Measurements from ENCODE around the gene PTN. TPM values are rescaled to one million over a fixed set of nuclear protein-coding genes. Genes with fewer than 3 reads are reported as not detected.

Gene PTN
- polyA plus RNA-seq, 1 experiment = 33.5 TPM

- CTCF ChIA-PET = interaction anchor here (0.7 to 1.2 kb wide), 2 partner anchors 9 to 25 kb away, joined by 3 read pairs; no protein-coding TSS in a partner anchor
These were observed 11.4 kb upstream of the PTN start for GRCh38 chr7:137354961-137355360.

GRCh38 chr7:137354396-137354795, 10.9 kb upstream of the PTN start:
- CTCF ChIA-PET = interaction anchor here (0.7 to 1.2 kb wide), 2 partner anchors 10 to 25 kb away, joined by 3 read pairs; no protein-coding TSS in a partner anchor
- Histone ChIP-seq H3K27me3 (ENCODE audit: control insufficient read depth, insufficient read depth, low read length) (no peaks in the 10 kb centered on the region), H3K36me3 (ENCODE audit: control insufficient read depth, insufficient read depth, low read length) (no peaks in the 10 kb centered on the region), H3K4me3 (ENCODE audit: low read depth, low read length) (no peak overlapping the region)
- TF ChIP-seq, protein P1, sequence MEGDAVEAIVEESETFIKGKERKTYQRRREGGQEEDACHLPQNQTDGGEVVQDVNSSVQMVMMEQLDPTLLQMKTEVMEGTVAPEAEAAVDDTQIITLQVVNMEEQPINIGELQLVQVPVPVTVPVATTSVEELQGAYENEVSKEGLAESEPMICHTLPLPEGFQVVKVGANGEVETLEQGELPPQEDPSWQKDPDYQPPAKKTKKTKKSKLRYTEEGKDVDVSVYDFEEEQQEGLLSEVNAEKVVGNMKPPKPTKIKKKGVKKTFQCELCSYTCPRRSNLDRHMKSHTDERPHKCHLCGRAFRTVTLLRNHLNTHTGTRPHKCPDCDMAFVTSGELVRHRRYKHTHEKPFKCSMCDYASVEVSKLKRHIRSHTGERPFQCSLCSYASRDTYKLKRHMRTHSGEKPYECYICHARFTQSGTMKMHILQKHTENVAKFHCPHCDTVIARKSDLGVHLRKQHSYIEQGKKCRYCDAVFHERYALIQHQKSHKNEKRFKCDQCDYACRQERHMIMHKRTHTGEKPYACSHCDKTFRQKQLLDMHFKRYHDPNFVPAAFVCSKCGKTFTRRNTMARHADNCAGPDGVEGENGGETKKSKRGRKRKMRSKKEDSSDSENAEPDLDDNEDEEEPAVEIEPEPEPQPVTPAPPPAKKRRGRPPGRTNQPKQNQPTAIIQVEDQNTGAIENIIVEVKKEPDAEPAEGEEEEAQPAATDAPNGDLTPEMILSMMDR (IDR thresholded peaks at IDR 0.05; ENCODE audit: insufficient read depth, low read depth, low read length) = no peak
- POLR2A ChIA-PET = no interaction called here
- no peak for DNase-seq (ENCODE audit: low read depth)

More at GRCh38 chr7:137354961-137355360, 11.4 kb upstream of the PTN start:
- DNase-seq (ENCODE audit: low read depth) = no peak
- no peak overlapping the region for H3K4me3 ChIP-seq (ENCODE audit: low read depth, low read length)
- no peaks in the 10 kb centered on the region for H3K36me3 ChIP-seq (ENCODE audit: control insufficient read depth, insufficient read depth, low read length)
- H3K27me3 ChIP-seq (ENCODE audit: control insufficient read depth, insufficient read depth, low read length) = no peaks in the 10 kb centered on the region
- POLR2A ChIA-PET = no interaction called here
- TF ChIP-seq, protein P1 (IDR thresholded peaks at IDR 0.05; ENCODE audit: insufficient read depth, low read depth, low read length) = no peak

DNA sequence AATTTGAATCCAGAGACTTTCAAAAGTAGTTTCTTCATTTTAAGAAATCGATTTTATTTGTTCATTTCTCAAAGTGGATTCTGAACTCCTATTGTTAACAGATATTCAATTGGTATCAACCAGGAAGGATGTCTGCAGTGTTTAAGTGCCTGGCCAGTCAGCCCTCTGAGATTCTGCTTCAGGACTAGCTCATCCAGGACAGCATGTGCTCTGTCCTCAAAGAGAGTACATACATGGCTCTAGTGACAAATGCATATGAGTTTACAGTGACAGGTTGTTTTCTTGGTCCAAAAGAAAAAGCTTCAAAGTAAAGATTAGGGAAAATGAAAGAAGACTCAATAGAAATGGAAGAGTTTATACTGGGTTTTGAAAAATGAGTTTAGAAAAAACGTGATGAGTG, 8.4 kb upstream of the PTN start:
- no peak for DNase-seq (ENCODE audit: low read depth)
- Histone ChIP-seq H3K27me3 (ENCODE audit: control insufficient read depth, insufficient read depth, low read length) (no peaks in the 10 kb centered on the region), H3K4me3 (ENCODE audit: low read depth, low read length) (no peak overlapping the region), H3K36me3 (ENCODE audit: control insufficient read depth, insufficient read depth, low read length) (no peaks in the 10 kb centered on the region)
- TF ChIP-seq, protein P1 (IDR thresholded peaks at IDR 0.05; ENCODE audit: insufficient read depth, low read depth, low read length) = no peak
- POLR2A ChIA-PET = no interaction called here
- CTCF ChIA-PET = no interaction called here

DNA sequence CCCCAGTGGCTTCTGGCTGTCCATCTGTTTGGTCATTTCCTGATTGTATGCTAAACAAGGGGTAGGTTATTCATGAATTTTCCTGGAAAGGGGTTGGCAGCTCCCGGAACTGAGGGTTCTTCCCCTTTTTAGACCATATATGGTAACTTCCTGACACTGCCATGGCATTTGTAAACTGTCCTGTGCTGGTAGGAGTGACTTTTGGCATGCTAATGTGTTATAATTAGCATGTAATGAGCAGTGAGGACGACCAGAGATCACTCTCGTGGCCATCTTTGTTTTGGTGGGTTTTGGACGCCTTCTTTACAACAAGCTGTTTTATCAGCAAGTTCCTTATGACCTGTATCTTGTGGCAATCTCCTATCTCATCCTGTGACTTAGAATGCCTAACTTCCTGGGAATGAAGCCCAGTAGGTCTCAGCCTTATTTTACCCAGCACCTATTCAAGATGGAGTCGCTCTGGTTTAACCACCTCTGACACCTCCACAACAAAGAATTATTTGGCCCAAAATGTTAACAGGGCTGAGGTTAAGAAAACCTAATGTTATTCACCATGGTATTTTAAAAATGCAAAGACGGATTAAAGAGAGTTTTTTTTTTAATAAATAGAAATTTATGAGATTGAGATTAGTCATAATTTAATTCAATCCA, 2.4 kb upstream of the PTN start:
- Histone ChIP-seq H3K4me3 (ENCODE audit: low read depth, low read length) (no peak overlapping the region), H3K36me3 (ENCODE audit: control insufficient read depth, insufficient read depth, low read length) (no peaks in the 10 kb centered on the region), H3K27me3 (ENCODE audit: control insufficient read depth, insufficient read depth, low read length) (no peaks in the 10 kb centered on the region)
- TF ChIP-seq, protein P1 (IDR thresholded peaks at IDR 0.05; ENCODE audit: insufficient read depth, low read depth, low read length) = no peak
- ChIA-PET CTCF (interaction anchor here (0.7 kb wide), 1 partner anchor 34 kb away, joined by 3 read pairs; no protein-coding TSS in a partner anchor), POLR2A (no interaction called here)
- no peak for DNase-seq (ENCODE audit: low read depth)

DNA sequence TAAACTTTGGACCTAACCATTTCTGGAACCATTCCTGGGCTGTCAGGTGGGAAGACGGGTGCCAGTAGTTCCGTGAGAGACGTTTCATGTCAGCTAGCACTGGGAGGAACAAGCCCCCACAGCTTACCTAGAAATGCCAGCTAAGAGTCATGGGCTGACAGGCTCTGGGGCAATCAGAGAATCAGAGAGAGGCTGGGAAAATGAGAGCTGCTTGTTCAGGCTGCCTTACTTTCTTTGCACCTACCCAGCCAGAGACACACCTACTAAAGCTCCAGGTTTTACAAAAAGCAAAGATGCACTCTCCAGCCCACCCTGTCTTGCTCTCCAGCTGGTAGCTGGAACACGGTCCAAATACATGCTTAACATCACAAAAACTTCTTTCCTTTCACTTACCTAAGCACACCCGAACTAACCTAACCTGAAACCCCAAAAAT, 688 bp downstream of the PTN start:
- ChIA-PET CTCF (interaction anchor here (1.4 kb wide), 1 partner anchor 100 kb away, joined by 3 read pairs; no protein-coding TSS in a partner anchor), POLR2A (no interaction called here)
- DNase-seq (ENCODE audit: low read depth) = no peak
- peak overlapping the region; percentile 45 for H3K4me3 ChIP-seq (ENCODE audit: low read depth, low read length)
- TF ChIP-seq, protein P1 (IDR thresholded peaks at IDR 0.05; ENCODE audit: insufficient read depth, low read depth, low read length) = no peak
- H3K27me3 ChIP-seq (ENCODE audit: control insufficient read depth, insufficient read depth, low read length) = no peaks in the 10 kb centered on the region
- no peaks in the 10 kb centered on the region for H3K36me3 ChIP-seq (ENCODE audit: control insufficient read depth, insufficient read depth, low read length)
